K562 (cell line): Measurements from ENCODE around the gene SLBP. TPM values are rescaled to one million over a fixed set of nuclear protein-coding genes. Genes with fewer than 3 reads are reported as not detected.

Source experiments
- ATAC-seq: fragments of 200-7000 bp; cut with Tn5 transposase; 3 replicates; pipeline ENCODE4 v1.9.1; 2020; ENCODE audit warnings: moderate library complexity
- BruUV-seq: library from RNA; stranded (reverse); fragments of 400-500 nt; replicated peaks from 2 replicates; lab custom pipeline; 2021; lab: Mats Ljungman, UMichigan
- CTCF ChIA-PET: fragments of 300-600 bp; formaldehyde crosslinking; extraction: SDS; loops from one replicate; lab custom pipeline; 2021; ENCODE audit warnings: low intra/inter-chr PET ratio; lab: Yijun Ruan, JAX
- POLR2A ChIA-PET: fragments of 300-600, 350-650 bp; sonication (Branson Sonifier 250); formaldehyde crosslinking; extraction: SDS; loops from one replicate; lab custom pipeline; 2021; ENCODE audit warnings: antibody characterized with exemption, inconsistent platforms; lab: Yijun Ruan, JAX
- DNase-seq, 4 experiments: peaks; one replicate each; pipeline versions ENCODE4 v3.0.0 to v3.0.0-alpha.2; 2011 to 2018; ENCODE audit warnings: low spot score in 3 of 4, mixed read lengths in 3 of 4; ENCODE audit errors: extremely low read depth in 1 of 4
- FAIRE-seq: peaks from 2 replicates; lab custom pipeline; 2011; peaks lifted over from hg19 to GRCh38; lab: Jason Lieb, UNC
- H2AFZ ChIP-seq: 2 replicates; pipeline ENCODE4 v1.6.0; 2011; ENCODE audit warnings: low read depth, low read length, control low read depth, inconsistent platforms
- H3K27ac ChIP-seq: fragments of 200-600 bp; 3 replicates; pipeline ENCODE4 v1.8.0; 2011; ENCODE audit warnings: low read depth, mild to moderate bottlenecking, control low read depth, inconsistent platforms, low read length, moderate library complexity, mixed read lengths; ENCODE audit errors: extremely low read depth
- H3K27me3 ChIP-seq, 2 experiments: fragments of 300-600 bp in 1 of 2; 2 replicates in 1 of 2; 3 replicates in 1 of 2; pipeline versions ENCODE4 v1.6.0 to v1.8.0; 2011; ENCODE audit warnings: inconsistent platforms in 2 of 2, low read length in 2 of 2, mild to moderate bottlenecking in 1 of 2, mixed read lengths in 1 of 2, moderate library complexity in 1 of 2; ENCODE audit not compliant: control insufficient read depth in 2 of 2, insufficient read depth in 2 of 2
- H3K36me3 ChIP-seq: fragments of 300-600 bp; 3 replicates; pipeline ENCODE4 v1.8.0; 2011; ENCODE audit warnings: mild to moderate bottlenecking, low read length, inconsistent platforms; ENCODE audit not compliant: control insufficient read depth, insufficient read depth
- H3K4me1 ChIP-seq, 2 experiments: fragments of 200-600 bp in 1 of 2; replicated peaks in 1 of 2; 2 replicates in 1 of 2; 3 replicates in 1 of 2; pipeline versions ENCODE4 v1.5.1 to v1.8.0; 2011; ENCODE audit warnings: inconsistent platforms in 2 of 2, low read length in 2 of 2, mild to moderate bottlenecking in 1 of 2, mixed read lengths in 1 of 2, moderate library complexity in 1 of 2; ENCODE audit not compliant: control insufficient read depth in 2 of 2, insufficient read depth in 2 of 2
- H3K4me2 ChIP-seq: 2 replicates; pipeline ENCODE4 v1.6.1; 2011; ENCODE audit warnings: low read length, control low read depth, inconsistent platforms, mixed read lengths; ENCODE audit not compliant: insufficient read depth
- H3K4me3 ChIP-seq: fragments of 200-600 bp; sonication (generic), shearing (Covaris generic); 2 replicates; pipeline ENCODE4 v1.5.1; 2016; ENCODE audit warnings: control low read depth, inconsistent platforms
- H3K79me2 ChIP-seq: fragments of 200-600 bp; 3 replicates; pipeline ENCODE4 v1.8.0; 2011; ENCODE audit warnings: low read length, inconsistent platforms; ENCODE audit not compliant: control insufficient read depth, insufficient read depth
- H3K9ac ChIP-seq, 2 experiments: 2 replicates each; pipeline versions ENCODE4 v1.6.0 to v1.6.1; 2011; ENCODE audit warnings: low read depth in 2 of 2, low read length in 2 of 2, control low read depth in 1 of 2, inconsistent platforms in 1 of 2, mild to moderate bottlenecking in 1 of 2, mixed read lengths in 1 of 2; ENCODE audit not compliant: insufficient read depth in 1 of 2
- H3K9me1 ChIP-seq: one replicate; pipeline ENCODE4 v1.6.0; 2011; ENCODE audit warnings: inconsistent platforms, mild to moderate bottlenecking, low read length, moderate library complexity; ENCODE audit not compliant: control insufficient read depth, insufficient read depth
- H3K9me3 ChIP-seq: replicated peaks from 2 replicates; pipeline ENCODE4 v1.5.1; 2011; ENCODE audit warnings: low read depth, low read length, inconsistent platforms; ENCODE audit not compliant: control insufficient read depth, insufficient read depth
- H4K20me1 ChIP-seq: replicated peaks from 2 replicates; pipeline ENCODE4 v1.6.1; 2011; ENCODE audit warnings: low read length, inconsistent platforms, mixed read lengths; ENCODE audit not compliant: control insufficient read depth, insufficient read depth
- EGR1 ChIP-seq: fragments of 450-650 bp; conservative IDR thresholded peaks from 2 replicates; pipeline ENCODE4 v1.6.1; 2017; ENCODE audit warnings: mild to moderate bottlenecking
- ELF2 ChIP-seq: fragments of 250-450 bp; sonication (Bioruptor Pico); IDR thresholded peaks from 2 replicates; pipeline ENCODE4 v1.5.0; 2021; ENCODE audit warnings: mild to moderate bottlenecking
- HDAC6 ChIP-seq: IDR thresholded peaks from 2 replicates; pipeline ENCODE4 v1.6.1; 2012; ENCODE audit warnings: low read depth, mild to moderate bottlenecking, control low read depth, inconsistent platforms, low read length, moderate library complexity
- HLTF ChIP-seq: fragments of 450-650 bp; IDR thresholded peaks from 2 replicates; pipeline ENCODE4 v1.6.1; 2016
- HNRNPH1 ChIP-seq: fragments of 200-400 bp; formaldehyde crosslinking; optimal IDR thresholded peaks from 2 replicates; pipeline ENCODE3; 2017; ENCODE audit warnings: low read depth, mild to moderate bottlenecking, low read length, moderate library complexity
- ILF3 ChIP-seq: fragments of 450-650 bp; IDR thresholded peaks from 2 replicates; pipeline ENCODE4 v1.6.1; 2018; ENCODE audit warnings: antibody characterized with exemption, mild to moderate bottlenecking, moderate library complexity, borderline replicate concordance
- NCOA4 ChIP-seq: fragments of 450-650 bp; IDR thresholded peaks from 2 replicates; pipeline ENCODE4 v1.6.1; 2018; ENCODE audit warnings: mild to moderate bottlenecking; ENCODE audit not compliant: partially characterized antibody
- NFIX ChIP-seq: fragments of 250-450 bp; sonication (Bioruptor Pico); IDR thresholded peaks from 2 replicates; pipeline ENCODE4 v1.4.0; 2020; ENCODE audit warnings: low read depth, mild to moderate bottlenecking, moderate library complexity
- PHF8 ChIP-seq: fragments of 200-600 bp; sonication (generic); IDR thresholded peaks from 2 replicates; pipeline ENCODE4 v1.6.1; 2012; ENCODE audit warnings: mixed run types, mild to moderate bottlenecking, inconsistent platforms, low read length, moderate library complexity, borderline replicate concordance
- PTTG1 ChIP-seq: fragments of 450-650 bp; IDR thresholded peaks from 2 replicates; pipeline ENCODE4 v1.6.1; 2016; ENCODE audit warnings: low read depth, mild to moderate bottlenecking, missing genetic modification characterization, missing compliant biosample characterization
- RUNX1 ChIP-seq: sonication (generic); IDR thresholded peaks from 2 replicates; pipeline ENCODE4 v1.6.1; 2016; ENCODE audit warnings: antibody characterized with exemption, low read depth
- SRSF3 ChIP-seq: fragments of 200-400 bp; formaldehyde crosslinking; IDR thresholded peaks from 2 replicates; pipeline ENCODE4 v1.6.1; 2016; ENCODE audit warnings: mild to moderate bottlenecking, low read length, moderate library complexity; ENCODE audit not compliant: insufficient read depth
- TAF1 ChIP-seq: IDR thresholded peaks from 2 replicates; pipeline ENCODE4 v1.6.1; 2011; ENCODE audit warnings: mild to moderate bottlenecking, low read length, moderate library complexity; ENCODE audit not compliant: insufficient read depth, control insufficient read depth, severe bottlenecking; ENCODE audit errors: extremely low read depth
- THRB ChIP-seq: fragments of 450-650 bp; formaldehyde crosslinking; conservative IDR thresholded peaks from 2 replicates; pipeline ENCODE4 v1.4.0; 2022; ENCODE audit warnings: mild to moderate bottlenecking, missing genetic modification characterization
- VEZF1 ChIP-seq: fragments of 200-800 bp; sonication (Bioruptor generic); IDR thresholded peaks from 2 replicates; pipeline ENCODE4 v1.6.1; 2017; ENCODE audit warnings: missing genetic modification characterization, missing compliant biosample characterization
- ZNF436 ChIP-seq: fragments of 250-450, 450-650 bp; sonication (Bioruptor Pico); formaldehyde crosslinking; IDR thresholded peaks from 2 replicates; pipeline ENCODE4 v1.7.0; 2020; ENCODE audit warnings: mild to moderate bottlenecking
- ZNF668 ChIP-seq: fragments of 250-450 bp; sonication (Bioruptor Pico); IDR thresholded peaks from 2 replicates; pipeline ENCODE4 v1.8.0; 2022; ENCODE audit warnings: mild to moderate bottlenecking, inconsistent platforms
- WGBS: fragments of 100-300 bp; shearing (Covaris generic); methylation state at CpG from one replicate; pipeline ENCODE4 v1.1.6; 2016; ENCODE audit warnings: low coverage, mixed read lengths; ENCODE audit not compliant: insufficient coverage; ENCODE audit errors: missing lambda C conversion rate; 5-methylcytosine and 5-hydroxymethylcytosine counted together
- in situ Hi-C: fragments of 300-500 bp; cut with MboI; formaldehyde crosslinking; loops from 4 replicates; pipeline ENCODE4 v1.15.0; 2018; ENCODE audit warnings: inconsistent platforms, mixed read lengths
- intact Hi-C: fragments of 100-400 bp; cut with micrococcal nuclease; formaldehyde crosslinking; loops from 2 replicates; pipeline ENCODE4 v1.14.2; 2022
- polyA plus RNA-seq, 8 experiments: library from polyadenylated mRNA; depleted of rRNA in 4 of 8; stranded (reverse) in 5 of 8; unstranded in 3 of 8; fragments of >200 nt; fragmentation: Nextera tagmentation in 2 of 8; fragmentation: Illumina TruSeq in 1 of 8; extraction: Ambion mirVana in 2 of 8; extraction: Trizol in 1 of 8; gene quantifications; 2 replicates each; pipeline versions ENCODE4 v1.2.1 to v1.2.3, GENCODE V29; 2011 to 2014; ENCODE audit warnings: inconsistent platforms in 1 of 8, missing spikeins in 1 of 8
- total RNA-seq, 7 experiments: library from RNA; depleted of rRNA in 6 of 7; stranded (reverse); fragments of >200 nt in 6 of 7; fragmentation: Illumina TruSeq in 2 of 7; extraction: Trizol in 2 of 7; gene quantifications; 2 replicates each; pipeline versions ENCODE4 v1.2.1 to v1.2.3, GENCODE V29; 2011 to 2021; ENCODE audit warnings: low replicate concordance in 1 of 7

SLBP gene
- total and polyA plus RNA-seq, 9 of the 15 experiments (the other 6 are each of a cell fraction or from before 2014, with no cell fraction given), result 49.4 to 221 (median 162) TPM

GRCh38 chr4:1646690-1647089 is 65.4 kb downstream of the SLBP start:
- ATAC-seq (no peak), DNase-seq (no peak), FAIRE-seq (no peak)
- Histone ChIP-seq H3K27me3 (peaks cover 6 to 62% of the 10 kb centered on the region in 2 experiments; a peak in 4 of 5 replicates), H4K20me1 (no peaks in the 10 kb centered on the region; the same call in 1 of the 2 replicates), H3K4me2 (no peak overlapping the region), H2AFZ (no peak overlapping the region), H3K79me2 (no peaks in the 10 kb centered on the region)
- CTCF ChIA-PET, result interaction anchor here (0.7 kb wide), 1 partner anchor 79 kb away, joined by 5 read pairs; no protein-coding TSS in a partner anchor
- POLR2A ChIA-PET, result interaction anchor here (0.9 kb wide), 1 partner anchor 66 kb away, joined by 4 read pairs; the partner anchor contains the start of gene SLBP
- WGBS, result 0% methylated on average over 6 of the region's 7 CpGs
- intact Hi-C loops, result no loop called here
- TF ChIP-seq HDAC6 (no peak), SRSF3 (no peak), NFIX (no peak), ILF3 (no peak), ZNF436 (CRISPR knock-in tag) (no peak), ELF2 (CRISPR knock-in tag) (no peak), HLTF (no peak), PTTG1 (tag) (no peak), THRB (CRISPR knock-in tag) (no peak), TAF1 (no peak), RUNX1 (no peak), NCOA4 (no peak), HNRNPH1 (no peak), ZNF668 (no peak), PHF8 (no peak), VEZF1 (CRISPR knock-in tag) (no peak), EGR1 (no peak)
- TF ChIP-seq, all 486 proteins: peak for 0
- Histone ChIP-seq H3K4me3 (no peak overlapping the region), H3K9ac (no peak overlapping the region), H3K27ac (no peak overlapping the region), H3K4me1 (peaks cover 0 to 23% of the 10 kb centered on the region in 2 experiments; a peak in 2 of 5 replicates), H3K9me3 (no peaks in the 10 kb centered on the region), H3K9me1 (no peaks in the 10 kb centered on the region), H3K36me3 (no peaks in the 10 kb centered on the region)
- BruUV-seq, result no TSS peak
- in situ Hi-C loops, result no loop called here
